GM19193 (cell line): ENCODE measurements around the gene CWC25.
A peak's percentile ranks its signal among the peaks of the same experiment; 100 is the strongest.

ENCODE experiments used
- POLR2A ChIP-seq: IDR thresholded peaks from 4 replicates; pipeline ENCODE4 v1.6.1; 2011; ENCODE audit not compliant: insufficient read depth, insufficient read length; ENCODE audit errors: extremely low read depth

CWC25 gene

GRCh38 chr17:38824899-38825761 lies at the start of gene CWC25:
CWC25 (minus strand) TSS chr17:38825321; CDS start chr17:38825183, 138 bp downstream.
- peak; percentile 90 for TF ChIP-seq POLR2A

DNA sequence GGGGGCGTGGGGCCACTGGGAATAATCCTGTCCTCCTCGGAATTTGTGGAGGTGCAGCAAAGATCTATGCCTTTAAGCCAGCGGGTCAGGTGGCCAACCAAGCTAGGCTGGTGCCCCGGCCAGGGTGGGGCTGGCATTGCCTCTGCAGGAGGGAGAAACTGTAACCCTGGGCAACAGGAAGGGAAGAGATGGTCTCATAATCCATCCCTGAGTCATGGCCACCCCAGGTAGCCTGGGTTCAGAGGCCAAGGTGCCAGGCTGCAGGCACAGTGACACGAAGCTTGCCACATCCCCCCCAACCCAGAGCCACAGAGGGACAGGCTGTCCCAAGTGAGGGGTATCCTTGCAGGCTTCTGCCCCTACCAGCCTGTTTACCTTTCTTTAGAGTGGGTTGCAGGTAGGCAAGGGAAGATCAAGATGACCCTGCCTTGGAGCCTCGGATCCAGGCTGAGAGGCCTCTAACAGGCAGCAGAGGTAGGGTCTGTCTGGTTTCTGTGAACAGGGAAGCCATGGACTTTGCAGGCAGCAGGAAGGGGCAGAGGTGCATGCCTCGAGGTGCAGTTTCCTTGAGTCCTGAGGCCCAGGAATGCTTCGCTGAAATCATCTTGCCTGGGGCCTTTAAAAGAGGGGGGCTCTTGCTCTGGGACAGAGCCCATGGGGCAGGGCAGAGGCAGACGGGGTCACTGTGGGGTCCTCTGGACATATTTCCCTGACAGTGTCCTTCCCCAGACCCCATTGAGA lies 48.7 kb upstream of the CWC25 start:
- no peak for TF ChIP-seq POLR2A

- no peak for TF ChIP-seq POLR2A
These were observed 47.7 kb upstream of the CWC25 start for GRCh38 chr17:38872671-38873385.

GRCh38 chr17:38872027-38872511 lies 46.9 kb upstream of the CWC25 start:
- TF ChIP-seq POLR2A = no peak

DNA sequence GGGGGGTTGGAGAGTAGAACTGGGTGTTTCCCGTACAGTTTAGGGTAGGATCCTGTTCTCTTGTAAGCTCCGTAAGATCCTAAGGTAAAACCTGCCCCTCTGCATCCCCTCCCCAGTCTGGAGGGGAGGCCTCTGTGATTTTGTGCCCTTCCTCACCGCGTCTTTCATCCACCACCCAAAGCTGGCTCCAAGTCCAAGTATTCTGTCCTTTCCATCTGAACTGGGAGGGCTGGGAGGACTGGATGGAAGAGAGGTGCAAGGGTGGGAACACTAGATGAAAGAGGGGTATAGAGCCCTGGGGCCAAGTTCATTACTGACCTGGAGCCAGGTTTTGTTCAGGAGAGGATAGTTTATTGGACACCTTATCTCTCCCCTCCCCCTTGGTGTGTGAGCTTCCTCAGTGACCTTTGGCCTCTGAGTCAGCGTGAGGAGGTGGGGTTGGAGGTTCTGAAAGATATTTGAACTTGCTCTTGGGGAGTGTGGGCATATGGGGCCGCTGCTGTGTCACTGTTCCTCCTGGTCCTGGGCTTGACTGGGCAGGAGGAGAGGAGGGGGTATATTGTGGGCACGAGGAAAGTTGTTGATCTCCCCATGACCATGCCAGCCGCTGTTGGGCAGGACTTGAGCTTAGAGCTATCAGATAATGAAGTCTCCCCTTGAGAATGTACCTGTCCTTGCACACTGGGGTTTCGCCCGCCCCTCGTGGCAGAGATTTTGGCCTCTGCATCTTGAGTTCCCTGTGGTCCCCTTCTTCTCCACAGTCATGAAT lies 46.3 kb upstream of the CWC25 start:
- no peak for TF ChIP-seq POLR2A

DNA sequence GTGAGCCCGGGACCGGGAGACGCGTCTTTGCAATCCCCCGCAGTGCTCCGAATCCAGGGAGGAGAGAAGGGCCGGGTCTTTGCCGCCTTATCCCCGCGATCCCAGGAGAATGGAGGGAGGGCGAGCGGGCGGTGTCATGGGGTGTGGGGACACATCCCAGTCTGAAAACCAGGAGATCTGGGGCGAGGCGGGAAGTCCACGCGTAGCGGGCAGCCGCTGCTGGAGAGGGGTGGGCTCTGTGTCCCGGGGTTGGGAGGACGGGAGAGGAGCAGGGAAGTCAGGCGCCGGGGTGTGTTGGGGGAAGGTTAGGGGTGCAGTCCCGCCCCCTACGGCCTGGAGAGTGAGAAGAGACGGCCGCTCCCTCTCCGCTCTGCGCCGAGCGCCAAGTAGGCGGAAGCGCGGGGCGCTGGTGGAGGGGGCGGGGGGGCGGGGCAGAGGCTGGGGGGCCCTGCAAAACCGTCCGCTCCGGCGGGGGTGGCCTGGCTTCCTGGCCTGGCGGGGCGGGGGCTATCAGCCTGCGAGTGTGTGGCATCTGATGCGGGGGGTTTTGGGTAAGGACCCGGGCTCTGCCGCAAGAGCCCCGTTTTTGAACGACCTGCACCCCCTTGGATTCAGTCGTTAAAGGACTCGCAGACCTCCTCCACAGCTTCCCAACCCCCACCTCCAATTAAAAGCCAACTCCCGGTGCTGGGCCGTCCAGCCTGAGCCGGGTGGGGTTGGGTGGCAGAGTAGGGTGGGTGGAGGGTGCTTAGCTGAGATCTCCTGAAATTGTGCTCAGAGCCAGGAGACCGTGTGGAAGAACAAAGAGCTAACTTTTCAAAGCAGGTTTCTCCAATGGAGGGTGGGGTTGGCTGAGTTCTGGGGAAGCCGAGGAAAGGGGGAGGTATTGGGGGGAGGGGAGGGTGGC lies 45.4 kb upstream of the CWC25 start:
- TF ChIP-seq POLR2A = no peak

- TF ChIP-seq POLR2A = peak; percentile 97
These were observed 44.6 kb upstream of the CWC25 start, which contains the start of gene LASP1 for GRCh38 chr17:38869526-38870258. LASP1 (plus strand) TSS chr17:38870058; CDS start chr17:38870190, 132 bp downstream.

- TF ChIP-seq POLR2A = peak; percentile 89
These were observed 43.9 kb upstream of the CWC25 start for GRCh38 chr17:38868817-38869525.

- TF ChIP-seq POLR2A = no peak
These were observed 43.1 kb upstream of the CWC25 start for GRCh38 chr17:38867968-38868816.

DNA sequence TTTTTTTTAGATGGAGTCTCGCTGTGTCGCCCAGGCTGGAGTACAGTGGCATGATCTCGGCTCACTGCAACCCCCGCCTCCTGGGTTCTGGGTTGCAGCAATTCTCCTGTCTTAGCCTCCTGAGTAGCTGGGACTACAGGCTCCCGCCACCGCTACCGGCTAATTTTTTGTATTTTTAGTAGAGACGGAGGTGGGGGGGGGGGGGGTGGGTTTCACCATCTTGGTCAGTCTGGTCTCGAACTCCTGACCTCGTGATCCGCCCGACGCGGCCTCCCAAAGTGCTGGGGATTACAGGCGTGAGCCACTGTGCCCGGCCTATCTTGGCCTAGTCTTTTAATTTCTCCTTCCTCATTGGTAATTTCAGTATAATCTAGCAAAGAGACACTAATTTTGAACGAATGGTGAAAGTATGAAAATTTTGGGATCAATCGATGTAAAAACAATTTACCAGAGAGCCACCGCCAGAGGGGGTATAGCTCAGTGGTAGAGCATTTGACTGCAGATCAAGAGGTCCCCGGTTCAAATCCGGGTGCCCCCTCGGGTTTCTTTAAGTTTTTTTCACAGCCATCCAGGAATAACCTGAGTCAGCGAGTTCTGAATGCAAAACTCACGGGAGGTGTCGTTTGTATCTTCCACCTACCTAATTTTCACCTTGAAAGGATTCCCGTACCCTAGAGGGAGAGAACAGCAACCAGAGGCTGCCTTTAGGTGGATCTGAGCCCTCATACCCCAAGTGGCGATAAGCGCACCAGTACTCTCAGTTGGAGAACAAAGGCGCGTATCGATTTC lies 42.3 kb upstream of the CWC25 start:
- TF ChIP-seq POLR2A = no peak
